Measurements from ENCODE around the gene EPHA5. TPM values are rescaled to one million over a fixed set of nuclear protein-coding genes. Genes with fewer than 3 reads are reported as not detected.

Gene EPHA5
- total RNA-seq, 1 experiment from 2014 or later = not detected

DNA sequence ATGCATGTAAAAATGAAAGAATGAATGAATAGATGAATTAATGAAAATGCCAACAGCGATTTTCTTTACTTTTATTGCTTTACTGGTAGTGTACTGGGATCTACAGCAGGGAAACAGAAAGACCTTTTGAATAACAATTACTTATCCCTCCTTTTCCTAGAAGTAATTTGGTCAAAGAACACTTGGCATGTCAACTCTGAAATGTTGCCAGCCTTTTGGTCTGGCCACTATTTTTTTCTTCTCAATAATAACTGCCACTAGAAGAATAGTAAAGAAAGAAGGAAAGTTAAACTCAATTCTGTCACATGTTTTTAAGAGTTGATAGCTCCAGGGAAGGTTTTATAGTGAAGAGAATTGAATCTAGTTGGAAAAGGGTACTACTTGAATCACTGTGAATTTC, 52.9 kb downstream of the EPHA5 start:
- no peak overlapping the region for H3K4me2 ChIP-seq
- no peaks in the 10 kb centered on the region for H3K4me1 ChIP-seq (replicated peaks; ENCODE audit: insufficient read depth)
- H3K9me2 ChIP-seq (ENCODE audit: insufficient read depth) = no peaks in the 10 kb centered on the region
- H3F3A ChIP-seq (ENCODE audit: insufficient read depth, low read depth) = no peaks in the 10 kb centered on the region
- no peak overlapping the region for H3K27ac ChIP-seq
- no peaks in the 10 kb centered on the region for H3K79me2 ChIP-seq (ENCODE audit: low read depth)
- no peaks in the 10 kb centered on the region for H3K27me3 ChIP-seq (ENCODE audit: insufficient read depth, low read depth)
- no peak for DNase-seq
- no peak overlapping the region for H2AFZ ChIP-seq
- H3K36me3 ChIP-seq (ENCODE audit: low read depth) = no peaks in the 10 kb centered on the region
- TF ChIP-seq, protein P1, sequence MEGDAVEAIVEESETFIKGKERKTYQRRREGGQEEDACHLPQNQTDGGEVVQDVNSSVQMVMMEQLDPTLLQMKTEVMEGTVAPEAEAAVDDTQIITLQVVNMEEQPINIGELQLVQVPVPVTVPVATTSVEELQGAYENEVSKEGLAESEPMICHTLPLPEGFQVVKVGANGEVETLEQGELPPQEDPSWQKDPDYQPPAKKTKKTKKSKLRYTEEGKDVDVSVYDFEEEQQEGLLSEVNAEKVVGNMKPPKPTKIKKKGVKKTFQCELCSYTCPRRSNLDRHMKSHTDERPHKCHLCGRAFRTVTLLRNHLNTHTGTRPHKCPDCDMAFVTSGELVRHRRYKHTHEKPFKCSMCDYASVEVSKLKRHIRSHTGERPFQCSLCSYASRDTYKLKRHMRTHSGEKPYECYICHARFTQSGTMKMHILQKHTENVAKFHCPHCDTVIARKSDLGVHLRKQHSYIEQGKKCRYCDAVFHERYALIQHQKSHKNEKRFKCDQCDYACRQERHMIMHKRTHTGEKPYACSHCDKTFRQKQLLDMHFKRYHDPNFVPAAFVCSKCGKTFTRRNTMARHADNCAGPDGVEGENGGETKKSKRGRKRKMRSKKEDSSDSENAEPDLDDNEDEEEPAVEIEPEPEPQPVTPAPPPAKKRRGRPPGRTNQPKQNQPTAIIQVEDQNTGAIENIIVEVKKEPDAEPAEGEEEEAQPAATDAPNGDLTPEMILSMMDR (conservative IDR thresholded peaks at IDR 0.05) = no peak
- TF ChIP-seq EZH2 (IDR thresholded peaks at IDR 0.05; ENCODE audit: low read depth) = no peak
- no peaks in the 10 kb centered on the region for H3K9me3 ChIP-seq (ENCODE audit: insufficient read depth, low read depth)
- intact Hi-C loops (cut with micrococcal nuclease; ENCODE audit: unreplicated experiment) = no loop called here
- ChIA-PET POLR2A (ENCODE audit: unreplicated experiment) (no interaction called here), CTCF (no interaction called here)
- no peaks in the 10 kb centered on the region for H4K20me1 ChIP-seq (ENCODE audit: insufficient read depth)
- BruUV-seq (replicated peaks) = no TSS peak
- H3K4me3 ChIP-seq = no peak overlapping the region

DNA sequence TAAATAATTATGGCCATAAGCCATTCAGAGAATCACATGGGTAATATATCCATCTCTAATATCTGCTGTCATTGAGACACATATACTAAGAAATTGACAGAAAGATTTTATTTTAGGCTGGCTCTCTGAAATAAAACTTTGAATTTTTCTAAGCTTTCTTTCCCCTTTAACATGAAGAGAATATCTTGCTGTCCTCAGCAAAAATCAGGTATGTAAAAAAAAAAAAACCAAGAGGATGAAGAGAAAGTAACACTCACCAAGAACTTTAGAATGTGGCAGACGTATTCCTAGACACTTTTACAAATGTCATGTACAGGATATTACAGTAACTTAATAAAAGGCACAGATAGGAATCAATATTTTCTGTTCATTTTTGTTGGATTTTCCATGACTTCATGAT, 65.8 kb downstream of the EPHA5 start:
- TF ChIP-seq, protein P1 (conservative IDR thresholded peaks at IDR 0.05) = no peak
- no peak for TF ChIP-seq EZH2 (IDR thresholded peaks at IDR 0.05; ENCODE audit: low read depth)
- intact Hi-C loops (cut with micrococcal nuclease; ENCODE audit: unreplicated experiment) = no loop called here
- Histone ChIP-seq H3K27ac (no peak overlapping the region), H4K20me1 (ENCODE audit: insufficient read depth) (no peaks in the 10 kb centered on the region), H3K9me3 (ENCODE audit: insufficient read depth, low read depth) (no peaks in the 10 kb centered on the region), H3F3A (ENCODE audit: insufficient read depth, low read depth) (no peaks in the 10 kb centered on the region), H3K27me3 (ENCODE audit: insufficient read depth, low read depth) (no peaks in the 10 kb centered on the region), H2AFZ (no peak overlapping the region), H3K4me2 (no peak overlapping the region), H3K36me3 (ENCODE audit: low read depth) (no peaks in the 10 kb centered on the region), H3K79me2 (ENCODE audit: low read depth) (no peaks in the 10 kb centered on the region), H3K4me3 (no peak overlapping the region), H3K4me1 (replicated peaks; ENCODE audit: insufficient read depth) (no peaks in the 10 kb centered on the region), H3K9me2 (ENCODE audit: insufficient read depth) (no peaks in the 10 kb centered on the region)
- CTCF ChIA-PET = no interaction called here
- POLR2A ChIA-PET (ENCODE audit: unreplicated experiment) = no interaction called here
- BruUV-seq (replicated peaks) = no TSS peak
- no peak for DNase-seq

DNA sequence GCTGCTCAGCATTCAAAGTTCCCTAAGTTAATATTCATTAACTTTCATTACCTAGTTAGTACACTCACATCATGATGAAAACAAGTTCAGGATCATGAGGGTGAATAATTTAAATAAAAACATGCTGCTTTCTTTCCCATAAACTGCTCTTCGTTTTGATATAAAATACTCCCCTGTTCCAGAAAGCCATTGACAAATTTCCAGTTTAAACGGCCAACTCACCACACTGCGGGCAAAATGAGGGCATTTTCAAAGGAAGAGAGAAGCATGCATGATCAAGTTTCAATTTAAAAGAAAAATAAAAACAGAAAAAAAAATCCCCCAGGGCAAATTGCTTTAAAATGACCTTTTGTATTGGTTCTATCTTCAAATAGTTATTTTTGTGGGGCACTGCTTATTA, 69.6 kb downstream of the EPHA5 start:
- no peaks in the 10 kb centered on the region for H3F3A ChIP-seq (ENCODE audit: insufficient read depth, low read depth)
- no peak overlapping the region for H3K4me2 ChIP-seq
- no peaks in the 10 kb centered on the region for H3K9me2 ChIP-seq (ENCODE audit: insufficient read depth)
- H4K20me1 ChIP-seq (ENCODE audit: insufficient read depth) = no peaks in the 10 kb centered on the region
- H3K9me3 ChIP-seq (ENCODE audit: insufficient read depth, low read depth) = no peaks in the 10 kb centered on the region
- no peak overlapping the region for H3K4me3 ChIP-seq
- POLR2A ChIA-PET (ENCODE audit: unreplicated experiment) = no interaction called here
- H3K4me1 ChIP-seq (replicated peaks; ENCODE audit: insufficient read depth) = no peaks in the 10 kb centered on the region
- no peak for DNase-seq
- CTCF ChIA-PET = no interaction called here
- BruUV-seq (replicated peaks) = no TSS peak
- no peak for TF ChIP-seq EZH2 (IDR thresholded peaks at IDR 0.05; ENCODE audit: low read depth)
- H3K27ac ChIP-seq = no peak overlapping the region
- H3K27me3 ChIP-seq (ENCODE audit: insufficient read depth, low read depth) = no peaks in the 10 kb centered on the region
- no peaks in the 10 kb centered on the region for H3K79me2 ChIP-seq (ENCODE audit: low read depth)
- intact Hi-C loops (cut with micrococcal nuclease; ENCODE audit: unreplicated experiment) = no loop called here
- H3K36me3 ChIP-seq (ENCODE audit: low read depth) = no peaks in the 10 kb centered on the region
- H2AFZ ChIP-seq = no peak overlapping the region

DNA sequence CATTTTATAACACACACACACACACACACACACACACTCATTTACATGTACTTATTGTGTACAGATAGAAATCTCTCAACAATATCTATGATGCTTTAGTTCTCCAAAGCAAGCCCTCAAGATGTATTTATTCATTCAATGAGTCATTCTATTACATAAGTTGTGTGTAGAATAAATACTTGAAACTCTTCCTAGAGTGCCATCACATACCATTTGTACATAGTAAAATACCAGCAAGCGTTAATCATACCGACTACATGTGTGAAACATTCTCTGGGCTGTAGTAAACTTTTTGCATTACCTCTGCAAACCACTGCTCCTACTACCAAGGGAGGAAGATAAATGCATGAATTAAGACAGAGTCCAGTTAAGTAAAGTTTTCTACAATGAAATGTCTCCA, 70.9 kb downstream of the EPHA5 start:
- no peak overlapping the region for H3K27ac ChIP-seq
- CTCF ChIA-PET = no interaction called here
- H3K36me3 ChIP-seq (ENCODE audit: low read depth) = no peaks in the 10 kb centered on the region
- no TSS peak for BruUV-seq (replicated peaks)
- TF ChIP-seq, protein P1 (conservative IDR thresholded peaks at IDR 0.05) = no peak
- TF ChIP-seq EZH2 (IDR thresholded peaks at IDR 0.05; ENCODE audit: low read depth) = no peak
- DNase-seq = no peak
- no peaks in the 10 kb centered on the region for H3F3A ChIP-seq (ENCODE audit: insufficient read depth, low read depth)
- intact Hi-C loops (cut with micrococcal nuclease; ENCODE audit: unreplicated experiment) = no loop called here
- no peaks in the 10 kb centered on the region for H3K9me3 ChIP-seq (ENCODE audit: insufficient read depth, low read depth)
- H3K9me2 ChIP-seq (ENCODE audit: insufficient read depth) = no peaks in the 10 kb centered on the region
- H3K27me3 ChIP-seq (ENCODE audit: insufficient read depth, low read depth) = no peaks in the 10 kb centered on the region
- no peaks in the 10 kb centered on the region for H4K20me1 ChIP-seq (ENCODE audit: insufficient read depth)
- H3K4me3 ChIP-seq = no peak overlapping the region
- H2AFZ ChIP-seq = no peak overlapping the region
- no peaks in the 10 kb centered on the region for H3K79me2 ChIP-seq (ENCODE audit: low read depth)
- POLR2A ChIA-PET (ENCODE audit: unreplicated experiment) = no interaction called here
- H3K4me1 ChIP-seq (replicated peaks; ENCODE audit: insufficient read depth) = no peaks in the 10 kb centered on the region
- no peak overlapping the region for H3K4me2 ChIP-seq

Measured in PC-9 (cell line).